HG03457 (cell line): ENCODE results near the gene NELFCD.
"Not testable (repeated sequence)": the region's sequence is repeated elsewhere in the genome, so short reads cannot be mapped to it uniquely, and the experiment has no call there.

Source experiments
- ATAC-seq: cut with Tn5 transposase; IDR thresholded peaks from one replicate; pipeline ENCODE4 v1.9.1; 2021; ENCODE audit warnings: moderate number of reproducible peaks; ENCODE audit not compliant: unreplicated experiment

NELFCD gene

DNA sequence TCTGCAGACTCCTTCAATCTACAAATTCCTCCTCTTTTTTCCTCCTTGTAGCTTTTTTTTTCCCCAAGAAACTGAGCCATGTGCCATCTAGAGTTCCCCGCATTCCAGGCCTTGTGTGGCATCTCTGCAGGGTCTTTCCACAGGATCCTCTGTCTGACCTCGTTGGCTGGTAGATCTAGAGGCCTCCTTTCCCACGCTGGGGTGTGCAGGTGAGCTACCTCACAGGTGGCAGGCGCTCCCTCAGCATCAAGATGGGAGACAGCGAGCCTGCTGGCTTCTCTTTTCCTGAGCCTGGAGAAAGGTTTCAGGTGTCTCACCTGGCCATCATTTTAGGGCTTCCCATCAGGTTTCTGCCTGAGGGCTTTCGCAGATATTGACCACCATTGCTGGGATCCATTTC lies 9.6 kb upstream of the NELFCD start:
- ATAC-seq, result no peak

DNA sequence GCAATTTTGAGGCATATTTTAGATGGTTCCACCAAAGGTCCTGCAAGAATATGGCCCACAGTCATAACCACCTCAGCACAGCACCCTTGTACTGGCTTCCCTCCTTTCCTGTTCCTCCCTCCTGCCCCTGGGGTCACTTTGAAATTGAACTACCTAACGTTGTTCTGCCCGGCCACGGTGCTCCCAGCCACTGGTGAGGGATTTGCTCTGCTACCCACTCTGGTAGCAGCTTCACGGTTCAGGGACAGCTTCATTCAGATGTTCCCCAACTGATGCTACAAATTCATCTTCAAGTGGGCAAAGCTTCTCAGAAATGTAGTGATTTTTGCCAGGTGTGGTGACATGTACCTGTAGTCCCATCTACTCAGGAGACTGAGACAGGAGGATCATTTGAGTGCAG lies 7.9 kb upstream of the NELFCD start:
- ATAC-seq, result no peak

DNA sequence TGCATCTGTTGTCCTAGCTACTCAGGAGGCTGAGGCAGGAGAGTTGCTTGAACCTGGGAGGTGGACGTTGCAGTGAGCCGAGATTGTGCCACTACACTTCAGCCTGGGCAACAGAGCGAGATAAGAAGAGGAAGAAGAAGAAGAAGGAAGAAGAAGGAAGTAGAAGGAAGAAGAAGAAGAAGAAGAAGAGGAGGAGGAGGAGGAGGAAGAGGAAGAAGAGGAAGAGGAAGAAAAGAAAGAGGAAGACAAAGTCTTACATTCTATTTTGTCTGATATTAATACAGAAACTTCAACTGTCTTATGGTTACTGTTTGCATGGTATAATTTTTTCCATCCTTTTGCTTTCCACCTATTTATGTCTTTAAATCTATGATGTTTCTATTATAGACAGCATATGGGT lies 7.2 kb upstream of the NELFCD start:
- ATAC-seq, result no peak

DNA sequence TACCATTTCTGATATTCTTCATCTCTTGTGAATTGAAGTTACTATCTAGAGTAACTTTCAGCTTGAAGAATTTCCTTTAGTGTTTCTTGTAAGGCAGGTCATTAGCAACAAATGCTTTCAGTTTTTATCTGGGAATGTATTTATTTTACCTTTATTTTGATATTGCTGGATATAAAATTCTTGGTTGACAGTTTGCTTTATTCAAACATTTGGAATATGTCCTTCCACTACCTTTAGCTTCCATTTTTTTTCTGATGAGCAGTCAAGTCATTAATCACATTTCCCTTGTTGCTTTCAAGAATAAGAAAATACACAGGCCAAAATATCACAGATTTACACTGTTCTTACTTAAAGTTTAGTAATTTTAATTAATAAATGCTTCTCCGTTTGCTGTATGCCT lies 5.7 kb upstream of the NELFCD start:
- no peak for ATAC-seq

DNA sequence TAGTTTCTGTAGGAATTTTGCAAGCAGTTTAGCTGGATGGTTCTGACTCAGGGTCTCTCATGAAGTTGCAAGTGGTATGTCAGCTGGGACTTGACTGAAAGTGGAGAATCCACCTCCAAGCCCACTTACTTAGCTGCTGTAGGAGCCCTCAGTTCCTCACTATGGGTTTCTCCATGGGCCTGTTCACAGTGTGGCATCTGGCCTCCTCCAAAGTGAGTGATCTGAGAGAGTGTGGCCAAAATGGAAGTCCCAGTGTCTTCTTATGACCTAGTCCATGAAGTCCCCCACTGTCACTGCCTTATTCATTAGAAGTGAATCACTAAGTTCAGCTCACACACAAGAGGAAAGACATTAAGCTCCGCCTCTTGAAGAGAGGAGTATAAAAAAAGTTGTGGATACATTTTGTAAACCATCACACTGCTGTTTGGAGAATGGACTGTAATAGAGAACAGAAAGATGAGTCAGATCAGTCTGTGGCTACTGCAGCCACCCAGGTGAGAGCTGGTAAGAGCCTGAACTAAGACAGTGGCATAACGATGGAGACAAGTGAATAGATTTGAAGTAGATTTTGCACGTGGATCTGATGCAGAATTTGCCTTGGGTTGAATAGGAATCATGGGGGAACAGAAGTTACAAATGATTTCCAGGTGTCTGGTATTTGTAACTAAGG lies 4.9 kb upstream of the NELFCD start:
- ATAC-seq, result no peak

DNA sequence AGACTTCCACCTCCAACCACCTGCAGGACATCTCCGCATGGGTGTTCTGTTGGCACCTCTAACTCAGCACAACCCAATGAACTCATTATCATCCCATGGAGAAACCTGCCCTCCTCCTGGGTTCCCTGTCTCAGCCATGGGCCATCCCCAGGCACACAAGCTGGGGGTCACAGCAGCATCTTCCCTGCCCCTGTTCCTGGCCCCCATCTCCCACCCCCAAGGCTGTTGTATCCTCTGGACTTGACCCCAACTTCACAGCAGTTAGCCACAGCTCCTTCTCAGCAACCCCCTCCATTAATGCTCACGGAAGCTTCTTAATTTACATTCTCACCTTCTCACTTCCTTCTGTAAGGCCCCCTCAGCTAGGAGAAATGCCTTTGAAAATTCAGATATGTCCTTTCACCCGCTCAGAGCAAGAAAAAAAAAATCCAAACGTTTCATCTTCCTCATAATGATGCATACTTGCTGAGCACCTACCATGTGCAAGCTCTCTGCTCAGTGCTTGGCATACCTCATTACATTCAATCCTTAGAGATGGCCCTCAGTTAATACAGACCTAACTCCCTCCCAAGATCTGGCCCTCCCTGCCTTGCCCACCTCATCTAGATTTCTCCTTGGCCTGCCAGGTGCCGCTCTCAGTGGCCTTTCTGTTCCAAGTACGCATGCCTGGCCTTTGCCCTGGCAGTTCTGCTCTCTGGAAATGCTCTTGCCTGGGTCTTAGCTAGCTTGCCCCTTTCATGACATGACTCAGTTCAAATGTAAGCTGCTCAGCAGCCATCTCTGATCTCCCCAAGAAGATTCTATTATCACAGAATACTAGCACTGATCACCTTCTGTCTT lies 2.5 kb upstream of the NELFCD start:
- ATAC-seq, result no peak

DNA sequence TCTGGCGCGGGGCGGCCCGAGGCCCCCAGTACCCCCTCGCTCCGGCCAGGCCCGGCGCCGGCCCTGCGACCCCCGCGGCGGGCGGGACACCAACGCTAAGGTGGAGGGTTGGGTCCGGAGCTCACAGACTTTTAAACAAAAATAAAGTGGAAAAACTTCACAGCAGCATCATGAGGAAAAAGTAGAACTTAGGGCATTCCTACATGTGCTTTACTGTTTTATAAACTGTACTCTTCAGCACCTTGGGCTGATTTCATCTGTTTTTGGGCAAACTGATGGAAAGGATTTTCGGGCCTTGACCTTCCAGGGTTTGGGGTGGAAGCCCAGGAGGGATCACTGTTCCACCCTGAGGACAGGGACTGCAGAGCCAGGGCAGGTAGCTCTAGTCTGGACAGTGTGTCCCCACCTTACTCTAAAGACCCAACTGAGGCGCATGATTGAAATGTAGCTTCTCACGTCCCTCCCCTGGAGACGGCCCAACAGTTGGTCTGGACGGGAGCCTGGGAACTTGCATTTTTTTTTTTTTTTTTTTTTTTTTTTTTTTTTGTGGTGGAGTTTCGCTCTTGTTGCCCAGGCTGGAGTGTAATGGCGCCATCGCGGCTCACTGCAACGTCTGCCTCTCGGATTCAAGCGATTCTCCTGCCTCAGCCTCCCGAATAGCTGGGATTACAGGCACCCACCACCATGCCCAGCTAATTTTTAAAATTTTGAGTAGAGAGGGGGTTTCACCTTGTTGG lies 740 bp downstream of the NELFCD start:
- ATAC-seq, result no peak

DNA sequence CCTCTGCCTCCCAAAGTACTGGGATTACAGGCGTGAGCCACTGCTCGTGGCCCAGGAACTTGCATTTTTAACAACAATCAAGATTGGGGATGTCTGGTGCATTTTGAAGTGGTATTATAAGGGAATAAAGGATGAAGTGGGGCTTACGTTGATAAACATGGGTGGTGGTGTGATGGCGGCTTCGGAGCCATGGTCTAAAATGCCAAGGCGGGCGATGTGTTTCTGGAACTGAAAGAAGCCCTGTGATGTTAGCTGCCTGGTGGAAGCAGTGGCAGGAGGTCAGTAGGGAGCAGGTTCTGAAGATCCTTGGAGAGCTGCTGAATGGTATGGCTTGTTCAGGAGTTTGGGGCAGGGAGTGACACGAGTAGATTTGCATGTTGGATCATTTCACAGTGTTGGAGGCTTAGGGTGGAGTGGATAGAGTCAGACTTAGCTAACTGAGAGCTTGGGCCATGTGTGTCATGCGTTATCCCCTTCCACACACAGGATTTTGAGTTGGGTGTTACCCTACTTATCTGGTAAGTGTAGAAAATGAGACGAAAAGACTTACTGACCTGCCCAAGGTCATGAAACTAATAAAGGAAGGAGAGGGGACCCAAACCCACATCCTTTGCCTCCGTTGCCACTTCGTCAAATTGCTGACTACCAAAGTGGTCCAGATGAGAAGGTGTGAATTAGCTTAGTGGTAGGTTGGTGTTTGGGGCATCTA lies 1.5 kb downstream of the NELFCD start:
- ATAC-seq, result no peak

DNA sequence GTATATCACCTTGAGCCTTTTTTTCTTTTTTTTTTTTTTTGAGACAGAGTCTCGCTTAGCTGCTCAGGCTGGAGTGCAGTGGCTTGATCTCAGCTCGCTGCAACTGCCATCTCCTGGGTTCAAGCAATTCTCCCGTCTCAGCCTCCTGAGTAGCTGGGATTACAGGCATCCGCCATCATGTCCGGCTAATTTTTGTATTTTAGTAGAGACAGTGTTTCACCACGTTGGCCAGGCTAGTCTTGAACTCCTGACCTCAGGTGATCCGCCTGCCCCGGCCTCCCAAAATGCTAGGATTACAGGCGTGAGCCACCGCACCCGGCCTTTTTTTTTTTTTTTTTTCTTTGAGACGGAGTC lies 2.0 kb downstream of the NELFCD start:
- not testable (repeated sequence) for ATAC-seq

DNA sequence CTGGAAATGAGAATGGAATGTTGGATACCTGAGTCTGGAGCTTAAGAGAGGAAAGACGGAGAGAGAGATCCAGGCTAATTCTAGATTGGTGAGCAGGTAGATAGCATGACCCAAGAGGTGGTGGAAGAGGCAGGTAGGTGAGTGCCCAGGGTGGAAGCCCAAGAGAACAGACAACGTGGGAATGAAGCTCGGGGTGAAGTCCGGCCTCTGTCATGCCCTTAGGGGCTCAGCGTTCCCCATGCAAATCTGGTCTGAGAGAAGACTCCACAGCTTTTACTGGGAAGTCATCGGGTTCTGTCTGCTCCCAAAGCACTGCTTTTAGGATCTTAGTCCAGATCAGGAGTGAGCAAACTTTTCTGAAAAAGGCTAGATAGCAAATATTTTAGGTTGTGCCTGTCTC lies 3.6 kb downstream of the NELFCD start:
- no peak for ATAC-seq

DNA sequence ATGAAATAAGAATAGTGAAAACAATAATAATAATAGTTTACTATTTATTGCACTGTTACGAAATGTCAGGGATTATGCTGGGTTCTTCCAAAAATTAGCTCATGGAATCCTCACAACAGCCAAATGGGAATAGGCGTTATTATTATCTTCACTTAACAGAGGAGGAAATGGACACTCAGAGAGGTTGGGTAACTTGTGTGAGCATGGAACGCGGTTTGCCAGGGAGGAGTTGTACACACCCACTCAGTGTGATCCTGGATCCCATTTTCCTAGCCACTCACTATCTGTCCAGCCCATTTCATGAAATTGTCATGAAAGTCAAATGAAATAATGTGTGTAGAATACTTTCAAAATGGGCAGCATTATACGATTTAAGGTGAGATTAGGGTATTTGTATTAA lies 4.6 kb downstream of the NELFCD start:
- ATAC-seq, result no peak

DNA sequence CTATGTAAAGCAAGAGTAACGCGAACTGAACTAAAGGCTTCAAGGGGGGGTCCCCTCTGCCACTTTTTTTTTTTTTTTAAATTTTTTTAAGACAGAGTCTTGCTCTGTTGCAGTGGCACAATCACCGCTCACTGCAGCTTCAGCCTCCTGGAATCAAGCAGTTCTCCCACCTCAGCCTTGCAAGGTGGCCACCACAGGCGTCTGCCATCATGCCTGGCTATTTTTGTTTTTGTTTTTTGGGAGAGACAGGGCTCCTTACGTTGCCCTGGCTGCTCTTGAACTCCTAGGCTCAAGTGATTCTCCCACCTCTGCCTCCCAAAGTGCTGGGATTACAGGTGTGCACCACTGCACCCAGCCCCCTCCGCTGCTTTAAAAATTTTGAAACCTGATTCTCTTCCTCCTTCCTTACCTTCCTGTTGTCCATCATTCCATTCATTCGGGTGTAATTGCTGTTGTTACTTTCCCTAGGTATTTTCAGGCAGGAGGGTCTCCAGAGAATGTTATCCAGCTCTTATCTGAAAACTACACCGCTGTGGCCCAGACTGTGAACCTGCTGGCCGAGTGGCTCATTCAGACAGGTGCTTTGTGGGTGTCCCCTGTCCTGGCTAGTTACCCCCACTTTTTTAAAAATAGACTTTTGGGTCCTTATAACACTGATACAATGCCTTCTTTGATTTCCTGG lies 5.4 kb downstream of the NELFCD start:
- ATAC-seq, result no peak

DNA sequence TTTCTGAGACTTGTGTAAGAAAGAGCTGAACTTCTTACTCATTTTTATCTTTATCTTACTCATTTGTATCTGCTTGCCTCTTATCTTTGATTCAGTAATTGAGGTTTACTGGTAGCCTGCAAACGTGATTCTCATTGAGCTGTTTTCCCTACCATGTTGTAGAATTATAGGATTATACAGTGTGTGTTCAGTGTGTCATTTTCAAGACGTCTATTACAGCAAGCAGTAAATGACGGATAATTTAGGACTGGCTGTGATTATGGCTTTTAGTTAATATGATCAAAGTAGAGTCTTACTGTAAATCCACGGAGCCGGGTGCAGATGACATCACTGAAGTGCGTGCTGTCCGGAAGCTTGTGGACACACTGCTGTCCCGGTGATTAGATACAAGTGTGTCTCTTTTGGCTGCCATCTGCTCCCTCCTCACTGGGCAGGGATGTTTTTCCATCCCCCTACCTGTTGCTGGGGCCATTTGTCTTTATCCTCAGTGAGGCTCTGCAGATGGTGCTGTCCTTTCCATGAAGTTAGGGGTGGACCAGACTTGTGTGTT lies 6.0 kb downstream of the NELFCD start:
- no peak for ATAC-seq

DNA sequence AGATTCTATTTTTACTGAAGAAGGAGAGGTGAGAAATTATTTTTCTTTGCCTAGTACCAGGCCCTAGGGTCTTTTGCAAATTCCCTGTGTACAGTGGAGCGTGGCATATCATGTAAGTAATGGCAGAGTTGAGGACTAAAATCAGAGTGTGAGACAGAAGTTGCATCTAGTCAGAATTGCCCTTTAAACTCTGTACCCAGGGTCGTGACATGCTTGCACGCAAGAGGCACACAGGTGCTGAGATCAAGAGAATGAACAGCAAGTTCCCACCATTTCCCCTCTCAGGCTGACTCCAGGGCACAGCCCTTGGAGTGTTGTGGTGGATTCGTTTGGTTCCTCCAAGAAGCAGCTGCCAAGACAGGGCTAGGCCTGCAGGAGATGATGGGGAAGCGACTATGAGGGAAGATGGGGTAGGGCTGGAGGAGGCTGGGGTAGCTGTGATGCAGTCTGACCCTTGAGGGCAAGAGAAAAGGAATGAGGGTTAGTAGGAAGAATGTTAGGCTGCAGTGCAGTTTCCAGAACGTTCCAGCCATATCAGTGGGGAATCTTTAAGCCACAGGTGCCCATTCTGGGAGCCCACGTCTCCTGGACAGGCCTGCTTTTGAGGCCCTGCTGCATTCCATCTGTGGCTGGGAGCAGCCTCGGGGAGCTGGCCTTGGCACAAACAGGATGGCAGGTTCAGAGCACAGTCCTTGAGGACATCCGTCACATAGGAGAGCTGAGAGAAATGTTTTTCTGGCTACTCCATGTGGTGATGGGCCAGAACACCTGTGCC lies 6.9 kb downstream of the NELFCD start:
- ATAC-seq, result no peak

DNA sequence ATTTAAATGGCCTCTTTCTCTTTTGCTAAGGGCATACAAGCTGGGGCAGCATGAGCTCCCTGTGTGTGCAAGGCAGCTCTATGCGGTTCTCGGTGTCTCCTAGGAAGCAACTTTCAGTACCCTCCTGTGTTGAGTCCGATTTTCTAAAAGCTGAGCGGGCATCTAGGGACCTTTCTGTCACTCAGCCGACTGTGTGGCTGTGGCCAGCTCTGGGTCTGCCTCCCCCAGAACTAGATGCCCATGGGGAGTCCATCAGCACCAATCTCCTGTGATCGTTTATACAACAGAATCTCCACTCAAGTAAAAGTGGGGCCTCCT lies 7.5 kb downstream of the NELFCD start:
- no peak for ATAC-seq

DNA sequence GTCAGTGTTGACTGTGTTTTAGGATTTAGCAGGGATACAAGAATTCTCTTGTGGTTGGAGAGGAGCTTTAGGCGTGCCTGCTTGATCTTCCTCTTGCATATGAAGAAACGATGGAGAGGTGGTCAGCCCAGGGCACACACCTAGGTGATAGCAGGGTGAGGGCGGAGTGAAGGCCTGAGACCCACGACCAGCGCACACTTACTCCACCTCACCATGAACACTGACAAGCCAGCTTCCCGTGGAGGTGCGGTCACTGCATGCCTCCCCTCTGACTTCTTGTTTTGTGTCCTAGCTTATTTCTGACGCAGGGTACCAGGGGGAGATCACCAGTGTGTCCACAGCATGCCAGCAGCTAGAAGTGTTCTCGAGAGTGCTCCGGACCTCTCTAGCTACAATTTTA lies 8.1 kb downstream of the NELFCD start:
- no peak for ATAC-seq

DNA sequence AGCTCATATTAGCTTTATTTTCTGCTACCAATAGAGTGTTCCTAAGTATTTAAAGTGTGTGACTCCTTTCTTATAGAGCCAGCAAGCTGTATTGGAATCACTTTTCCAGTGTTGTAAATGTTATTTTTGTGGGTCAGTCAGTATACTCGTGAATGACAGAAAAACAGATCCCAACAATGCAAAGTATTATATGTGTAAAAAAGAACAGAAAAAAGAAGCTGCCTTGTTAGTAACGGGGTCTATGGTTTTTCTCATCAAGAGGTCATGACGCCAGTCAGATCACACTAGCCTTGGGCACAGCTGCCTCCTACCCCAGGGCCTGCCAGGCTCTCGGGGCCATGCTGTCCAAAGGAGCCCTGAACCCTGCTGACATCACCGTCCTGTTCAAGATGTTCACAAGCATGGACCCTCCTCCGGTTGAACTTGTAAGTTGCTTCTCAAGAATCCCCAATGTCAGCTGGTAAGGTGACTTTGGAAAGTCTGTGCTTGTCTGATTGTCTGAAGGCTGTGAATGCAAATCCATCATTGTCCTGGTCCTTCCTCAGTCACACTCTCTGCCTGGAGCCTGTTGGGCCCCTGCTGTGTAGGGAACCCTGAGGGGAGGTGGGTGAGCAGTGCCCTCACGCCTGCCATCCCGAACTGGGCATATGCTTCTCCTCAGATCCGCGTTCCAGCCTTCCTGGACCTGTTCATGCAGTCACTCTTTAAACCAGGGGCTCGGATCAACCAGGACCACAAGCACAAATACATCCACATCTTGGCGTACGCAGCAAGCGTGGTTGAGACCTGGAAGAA lies 9.8 kb downstream of the NELFCD start:
- ATAC-seq, result no peak

DNA sequence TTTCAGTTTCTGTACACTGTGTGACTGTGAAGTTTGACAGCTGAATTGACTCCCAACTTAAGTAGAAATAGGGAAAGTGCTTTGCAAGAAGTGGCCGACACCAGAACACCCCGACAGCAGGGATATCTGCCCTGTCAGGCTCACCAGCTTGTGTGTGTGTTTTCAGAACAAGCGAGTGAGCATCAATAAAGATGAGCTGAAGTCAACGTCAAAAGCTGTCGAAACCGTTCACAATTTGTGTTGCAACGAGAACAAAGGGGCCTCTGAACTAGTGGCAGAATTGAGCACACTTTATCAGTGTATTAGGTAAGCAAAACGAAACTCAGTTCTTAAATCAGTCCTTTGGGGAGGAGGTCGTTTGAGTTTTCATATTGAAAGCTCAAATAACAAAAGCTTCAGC lies 10.7 kb downstream of the NELFCD start:
- no peak for ATAC-seq

DNA sequence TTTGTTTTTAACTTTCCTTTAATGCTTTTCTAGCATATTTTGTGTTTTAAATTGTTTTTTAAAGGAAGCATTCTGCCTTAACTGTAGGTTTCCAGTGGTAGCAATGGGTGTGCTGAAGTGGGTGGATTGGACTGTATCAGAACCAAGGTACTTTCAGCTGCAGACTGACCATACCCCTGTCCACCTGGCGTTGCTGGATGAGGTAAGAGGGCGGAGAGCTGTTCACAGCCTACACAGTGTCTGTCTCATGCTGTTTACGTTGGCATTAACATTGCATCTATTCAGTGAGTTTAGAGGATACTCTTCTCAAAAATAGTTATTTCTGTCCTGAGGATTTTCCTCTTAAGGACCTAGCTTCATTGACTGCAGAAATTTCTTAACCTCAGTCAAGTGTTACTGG lies 11.9 kb downstream of the NELFCD start:
- ATAC-seq, result no peak
